Hippocampal formation (tissue), 2 donors: Measurements from ENCODE around the gene CFAP299.

Source experiments
- DNase-seq, 2 donors: peaks; one replicate each; lab custom pipeline; 2025; lab: John Stamatoyannopoulos, UW

CFAP299 gene

GRCh38 chr4:80922941-80923340 lies 587.4 kb downstream of the CFAP299 start:
- no peak for DNase-seq

DNA sequence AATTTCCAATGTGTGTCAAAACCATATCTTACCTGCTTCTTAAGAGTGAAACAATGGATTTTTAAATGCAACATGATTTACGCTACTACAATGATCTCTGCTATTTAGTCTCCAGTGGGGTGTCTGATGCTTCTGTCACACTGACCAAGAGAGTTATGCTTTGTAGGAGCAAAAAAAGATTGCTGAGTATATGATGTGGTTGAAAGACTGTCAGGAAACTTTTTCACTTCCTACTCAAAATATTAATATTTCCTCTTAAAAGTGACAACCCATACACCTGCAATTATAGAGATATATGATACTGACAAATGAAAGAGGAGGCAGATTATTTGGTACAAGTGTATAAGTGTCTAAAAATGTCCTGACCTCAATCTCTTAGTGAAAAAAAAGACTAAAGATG lies 589.8 kb downstream of the CFAP299 start:
- DNase-seq: no peak

GRCh38 chr4:80926446-80926845 lies 590.9 kb downstream of the CFAP299 start:
- no peak for DNase-seq

- DNase-seq: no peak
Observed at GRCh38 chr4:80926891-80927290, 591.4 kb downstream of the CFAP299 start.

DNA sequence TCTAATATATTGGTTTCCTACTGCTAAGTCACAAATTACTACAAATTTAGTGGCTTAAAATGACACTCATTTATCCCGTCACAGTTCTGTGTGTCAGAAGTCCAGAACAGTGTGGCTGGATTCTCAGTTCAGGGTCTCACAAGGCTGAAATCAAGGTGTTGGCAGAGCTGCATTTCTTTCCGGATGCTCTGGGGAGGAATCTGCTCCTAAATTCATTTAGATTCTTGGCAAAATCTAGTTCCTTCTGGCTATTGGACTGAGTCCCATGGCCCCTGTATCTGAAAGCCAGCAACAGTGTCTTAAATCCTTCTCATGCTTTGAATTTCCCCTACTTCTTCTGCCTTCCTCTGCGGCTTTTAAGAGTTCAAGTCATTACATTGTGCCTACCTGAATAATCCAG lies 591.9 kb downstream of the CFAP299 start:
- DNase-seq: no peak

GRCh38 chr4:80931631-80932081 lies 596.1 kb downstream of the CFAP299 start:
- no peak for DNase-seq

- DNase-seq: no peak
Observed at GRCh38 chr4:80948141-80948540, 612.6 kb downstream of the CFAP299 start.

DNA sequence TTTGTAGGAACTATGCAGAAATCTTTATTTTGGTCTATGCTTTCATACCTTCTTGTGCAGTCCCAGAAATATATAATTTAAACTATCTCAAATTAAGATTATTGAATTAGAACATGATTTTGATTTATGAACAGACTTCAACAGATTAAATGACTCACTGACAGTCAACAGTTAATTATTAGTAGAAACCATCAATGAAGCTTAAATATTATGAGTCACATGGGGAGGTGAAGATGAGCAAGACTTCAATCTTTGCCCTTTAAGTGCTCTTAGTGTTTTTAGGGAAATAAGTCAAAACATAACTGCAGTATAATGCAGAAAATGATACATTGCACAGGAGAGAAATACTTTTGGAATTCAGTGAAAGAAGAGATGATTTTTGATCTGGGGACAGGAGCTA lies 613.5 kb downstream of the CFAP299 start:
- DNase-seq: no peak

- DNase-seq: no peak
Observed at GRCh38 chr4:80956421-80956820, 620.9 kb downstream of the CFAP299 start.

- DNase-seq: no peak
Observed at GRCh38 chr4:80963051-80963450, 627.5 kb downstream of the CFAP299 start.

GRCh38 chr4:80967346-80967745 lies 631.8 kb downstream of the CFAP299 start:
- no peak for DNase-seq

DNA sequence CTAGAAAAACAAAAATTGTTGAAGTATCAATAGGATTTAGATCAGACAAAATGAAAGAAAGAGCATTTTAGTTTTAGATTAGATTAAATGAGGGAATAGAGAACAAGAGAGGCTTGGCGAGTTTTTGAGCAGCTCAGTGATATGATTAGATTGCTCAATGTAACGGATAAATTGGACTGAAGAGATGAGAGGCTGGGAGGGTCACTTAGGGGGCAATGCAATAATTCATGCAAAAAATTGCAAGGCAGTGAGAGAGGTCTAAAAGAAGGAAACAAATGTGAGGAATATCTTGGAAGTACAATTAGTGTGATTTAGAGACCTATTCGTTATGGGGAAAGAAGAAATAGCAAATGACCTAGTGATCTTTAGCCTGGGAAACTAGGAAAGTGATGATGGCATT lies 644.7 kb downstream of the CFAP299 start:
- DNase-seq: no peak

DNA sequence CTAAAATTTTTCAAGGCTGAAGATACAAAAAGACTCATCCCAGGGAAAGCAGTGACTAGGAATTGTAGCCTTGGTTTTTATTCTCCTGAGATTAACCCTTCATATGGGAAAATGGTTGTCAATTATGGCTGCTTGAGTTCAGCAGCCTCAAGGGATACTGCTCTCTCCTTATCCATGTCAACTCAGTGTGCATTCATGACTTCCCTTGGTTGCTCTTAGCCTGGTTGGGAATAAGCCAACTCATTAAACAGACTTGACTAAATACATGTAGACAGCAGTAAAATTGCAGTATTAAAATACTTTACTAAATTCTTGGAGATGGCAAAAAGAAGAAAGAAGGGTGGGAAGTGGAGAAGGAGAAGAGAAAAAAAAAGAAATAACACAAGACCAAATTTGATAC lies 650.5 kb downstream of the CFAP299 start:
- no peak for DNase-seq

DNA sequence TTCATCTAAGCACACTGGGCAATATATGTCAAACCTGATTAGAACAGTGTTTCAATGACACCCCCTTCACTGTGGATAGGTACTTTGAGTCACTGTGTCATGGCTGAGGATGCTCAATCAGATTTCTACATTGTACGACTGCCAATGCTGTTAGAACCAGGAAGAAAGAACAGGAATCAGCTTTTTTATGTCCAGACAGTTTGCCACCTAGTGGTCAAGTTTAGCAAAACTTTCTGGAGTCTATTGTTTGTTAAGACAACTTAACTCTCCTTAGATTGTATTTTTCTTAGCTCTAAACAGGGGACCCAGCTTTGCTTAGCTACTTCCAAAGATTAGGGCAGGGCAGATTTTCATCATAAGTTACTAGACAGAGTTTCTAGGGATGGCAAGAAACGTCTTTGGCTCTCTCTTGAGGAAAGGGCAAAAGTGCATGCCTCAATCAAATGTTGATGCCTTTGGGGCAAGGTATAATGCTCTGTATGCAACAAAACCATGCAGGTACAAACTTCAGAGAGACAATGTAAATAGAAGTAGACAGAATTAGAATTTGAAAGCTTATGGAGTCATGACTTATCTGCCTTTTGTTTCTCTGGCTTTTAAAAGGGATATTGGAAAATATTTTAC lies 654.5 kb downstream of the CFAP299 start:
- DNase-seq: peak in 1 of 2 donors; percentile 51

DNA sequence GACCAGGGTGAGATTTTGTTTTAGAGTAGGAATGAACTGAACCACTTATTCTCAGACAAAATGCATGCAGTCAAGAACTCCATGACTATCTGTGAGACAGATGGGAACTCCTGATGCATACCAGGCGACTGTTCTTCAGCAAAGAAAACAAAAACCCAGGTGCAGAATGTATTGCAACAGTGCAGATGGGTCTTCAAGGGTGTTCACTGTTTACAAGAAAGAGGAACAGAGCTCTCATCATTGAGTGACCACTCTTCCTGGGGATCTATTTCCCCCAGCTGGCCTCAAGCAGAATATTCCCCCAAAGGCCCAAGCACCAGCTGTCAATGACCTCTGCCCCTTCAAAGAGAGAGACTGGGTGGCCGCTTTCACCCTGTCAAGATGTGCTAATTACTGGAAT lies 655.3 kb downstream of the CFAP299 start:
- DNase-seq: no peak

- no peak for DNase-seq
Observed at GRCh38 chr4:80999943-81000342, 664.4 kb downstream of the CFAP299 start.

DNA sequence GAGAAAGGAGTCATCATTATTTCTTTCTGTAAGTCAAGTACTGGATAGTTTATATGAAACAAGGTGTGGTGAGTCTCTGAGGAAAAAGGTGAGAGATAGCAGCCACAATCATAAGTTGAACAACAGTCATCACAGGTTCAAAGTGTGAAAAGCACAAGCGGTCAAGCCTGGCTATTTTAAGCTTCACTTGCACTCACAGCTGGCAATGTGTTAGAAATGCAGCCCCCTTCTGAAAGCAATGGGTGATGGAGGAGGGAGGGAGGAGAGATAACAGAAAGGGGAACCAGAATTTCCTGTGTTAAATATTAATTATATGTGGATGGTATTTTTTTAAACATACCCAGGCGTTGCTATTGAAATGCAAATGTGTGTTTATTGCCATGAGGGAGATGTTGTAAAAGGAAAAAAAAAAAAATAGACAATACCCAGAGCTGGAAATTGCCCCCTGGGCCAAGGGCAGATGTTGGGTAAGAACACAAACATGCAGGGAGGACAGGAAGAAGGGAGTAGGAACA lies 668.1 kb downstream of the CFAP299 start:
- no peak for DNase-seq

DNA sequence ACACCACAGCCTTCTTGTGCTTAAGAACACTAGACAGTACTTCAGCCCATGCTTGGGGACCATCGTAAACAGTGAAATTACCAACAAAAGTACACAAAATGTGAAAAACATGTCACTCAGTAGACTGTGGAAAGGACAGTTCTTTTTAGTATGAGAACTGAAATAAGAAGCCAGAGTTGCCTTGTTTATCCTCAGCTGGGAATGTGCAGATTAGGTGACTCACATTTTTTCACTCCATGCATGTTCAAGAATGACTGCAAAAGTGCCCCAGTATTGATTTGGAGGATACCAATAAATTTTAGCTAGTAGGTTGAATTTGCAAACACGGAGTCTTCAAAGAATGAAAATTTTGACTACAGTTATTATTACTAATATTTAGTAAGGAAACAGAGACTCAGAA lies 671.9 kb downstream of the CFAP299 start:
- DNase-seq: no peak
